Measurements from ENCODE around the gene MAB21L4.

MAB21L4 gene

DNA sequence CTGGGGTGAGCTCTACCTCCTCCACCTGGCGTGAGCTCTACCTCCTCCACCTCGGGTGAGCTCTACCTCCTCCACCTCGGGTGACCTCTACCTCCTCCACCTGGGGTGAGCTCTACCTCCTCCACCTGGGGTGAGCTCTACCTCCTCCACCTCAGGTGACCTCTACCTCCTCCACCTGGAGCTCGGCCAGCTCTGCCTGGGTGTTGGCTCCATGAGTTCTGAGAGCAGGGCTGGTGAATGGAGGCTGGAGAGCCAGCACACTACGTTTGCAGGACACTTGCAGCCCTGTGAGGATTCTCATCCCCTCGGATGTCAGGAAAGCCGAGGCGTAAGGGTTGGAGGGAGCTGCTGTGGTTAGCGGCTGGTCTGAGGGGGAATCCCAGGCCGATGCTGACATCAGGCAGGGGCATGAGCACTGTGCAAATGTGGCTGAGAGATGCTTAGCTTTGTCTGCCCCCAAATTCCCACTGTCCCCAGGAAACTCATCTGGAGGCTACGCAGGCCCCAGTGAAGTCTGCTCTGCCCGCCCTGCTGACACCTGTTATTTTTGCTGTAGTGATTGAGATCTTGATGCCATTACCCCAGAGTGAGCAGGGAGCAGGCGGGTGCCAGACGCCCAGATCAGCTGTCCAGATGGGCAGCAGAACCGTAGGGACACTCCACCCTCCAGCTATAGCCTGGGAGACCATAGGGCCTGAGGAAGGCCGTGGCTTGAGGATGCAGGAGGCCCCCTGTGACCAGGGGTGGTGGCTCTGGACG, 13.4 kb upstream of the MAB21L4 start:
- DNase-seq, result no peak

DNA sequence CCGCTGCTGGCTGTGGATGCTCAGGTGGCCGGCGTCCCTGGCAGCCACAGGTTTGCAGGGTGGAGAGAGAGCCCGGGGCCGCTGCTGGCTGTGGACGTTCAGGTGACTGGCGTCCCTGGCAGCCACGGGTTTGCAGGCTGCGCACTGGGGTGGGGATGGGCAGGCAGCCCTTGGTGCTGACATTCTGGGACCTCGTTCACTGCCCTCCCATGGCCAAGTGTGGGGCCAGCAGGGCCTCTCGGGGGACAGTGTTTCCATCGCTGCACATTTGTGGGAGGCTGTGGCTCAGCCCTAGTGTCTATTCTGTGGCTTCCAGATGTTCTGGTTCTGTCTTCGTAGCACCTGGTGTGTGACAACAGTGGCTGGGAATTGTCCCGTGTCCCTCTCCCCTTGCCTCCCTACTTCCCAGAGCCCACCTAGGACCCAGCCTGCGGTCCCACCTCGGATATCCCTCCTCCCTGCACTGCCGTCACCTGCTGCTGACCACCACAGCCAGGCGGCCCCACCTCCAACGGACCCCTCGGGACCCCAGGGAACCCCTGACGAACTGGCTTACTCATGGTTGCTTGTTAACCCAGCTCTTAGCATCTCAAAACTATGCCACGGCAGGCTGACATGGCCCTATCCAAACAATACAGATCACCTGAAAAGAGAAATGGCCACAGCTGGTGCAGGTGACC, 11.1 kb upstream of the MAB21L4 start:
- DNase-seq, result no peak

DNA sequence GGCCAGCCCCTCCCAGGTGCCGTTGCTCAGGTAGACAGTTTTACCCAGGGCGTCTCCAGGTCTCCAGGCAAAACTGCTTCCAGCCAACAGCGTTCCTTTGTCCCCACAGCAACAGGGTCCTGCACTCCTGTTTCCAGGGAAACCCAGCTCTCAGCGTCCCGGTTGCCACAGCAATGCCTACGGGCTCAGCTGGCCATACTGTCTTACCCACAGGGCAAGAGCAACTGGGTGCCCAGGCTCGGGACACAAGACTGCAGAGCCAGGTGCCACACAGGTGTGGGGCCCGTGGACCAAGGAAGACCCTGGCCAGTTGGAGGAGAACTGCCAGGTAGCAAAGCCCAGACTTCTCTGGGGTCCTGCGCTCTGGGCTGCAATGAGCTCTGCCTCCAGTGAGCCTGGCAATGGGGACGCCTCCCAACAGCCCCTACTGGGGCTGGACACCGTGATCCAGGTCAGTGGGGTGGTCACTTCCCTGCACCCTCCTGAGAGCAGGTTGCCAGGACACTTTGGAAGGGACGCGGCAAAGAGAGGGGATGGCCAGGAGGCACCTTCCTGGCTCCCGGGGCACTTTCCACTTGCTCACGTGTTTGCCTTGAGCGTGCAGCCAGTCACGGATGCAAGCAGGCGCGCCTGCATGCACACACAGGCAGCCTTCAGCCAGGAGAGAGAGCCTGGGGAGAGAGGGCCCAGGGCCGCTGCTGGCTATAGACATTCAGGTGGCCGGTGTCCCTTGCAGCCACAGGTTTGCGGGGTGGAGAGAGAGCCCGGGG, 10.4 kb upstream of the MAB21L4 start, which contains the start of gene CROCC2:
TSS of gene CROCC2 (plus strand) at position 196 of the 770 bp plus-strand sequence. CDS start at position 374, 178 bp downstream.
- no peak for DNase-seq

DNA sequence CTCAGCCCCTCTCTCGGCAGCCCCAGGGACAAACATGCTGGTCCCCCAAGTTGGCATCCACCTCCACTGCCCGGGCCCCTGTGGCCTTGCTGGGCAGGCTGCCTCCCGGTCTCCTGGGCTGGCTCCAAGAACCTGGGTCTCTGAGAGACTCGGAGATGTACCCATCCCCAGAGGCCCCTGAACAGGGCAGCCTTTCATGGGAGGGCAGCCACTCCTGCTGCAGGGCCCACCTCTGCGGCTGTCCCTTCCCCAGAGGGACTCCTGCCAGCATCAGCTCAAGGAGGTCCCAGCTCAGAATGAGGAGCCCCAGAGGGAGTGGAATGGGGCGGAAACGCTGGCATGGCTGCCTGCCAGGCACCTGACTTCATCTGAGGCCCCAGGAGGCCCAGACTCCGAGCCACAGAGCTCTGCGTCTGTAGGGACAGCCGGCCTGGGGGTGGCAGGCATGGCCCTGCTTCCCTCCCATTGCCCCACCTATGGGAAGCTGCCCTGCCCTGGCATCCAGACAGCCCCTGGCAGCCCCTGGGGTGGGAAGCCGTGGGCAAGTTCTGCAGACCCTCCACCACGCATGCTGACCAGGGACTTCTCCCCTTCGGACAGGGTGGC, 9.3 kb upstream of the MAB21L4 start:
- no peak for DNase-seq

DNA sequence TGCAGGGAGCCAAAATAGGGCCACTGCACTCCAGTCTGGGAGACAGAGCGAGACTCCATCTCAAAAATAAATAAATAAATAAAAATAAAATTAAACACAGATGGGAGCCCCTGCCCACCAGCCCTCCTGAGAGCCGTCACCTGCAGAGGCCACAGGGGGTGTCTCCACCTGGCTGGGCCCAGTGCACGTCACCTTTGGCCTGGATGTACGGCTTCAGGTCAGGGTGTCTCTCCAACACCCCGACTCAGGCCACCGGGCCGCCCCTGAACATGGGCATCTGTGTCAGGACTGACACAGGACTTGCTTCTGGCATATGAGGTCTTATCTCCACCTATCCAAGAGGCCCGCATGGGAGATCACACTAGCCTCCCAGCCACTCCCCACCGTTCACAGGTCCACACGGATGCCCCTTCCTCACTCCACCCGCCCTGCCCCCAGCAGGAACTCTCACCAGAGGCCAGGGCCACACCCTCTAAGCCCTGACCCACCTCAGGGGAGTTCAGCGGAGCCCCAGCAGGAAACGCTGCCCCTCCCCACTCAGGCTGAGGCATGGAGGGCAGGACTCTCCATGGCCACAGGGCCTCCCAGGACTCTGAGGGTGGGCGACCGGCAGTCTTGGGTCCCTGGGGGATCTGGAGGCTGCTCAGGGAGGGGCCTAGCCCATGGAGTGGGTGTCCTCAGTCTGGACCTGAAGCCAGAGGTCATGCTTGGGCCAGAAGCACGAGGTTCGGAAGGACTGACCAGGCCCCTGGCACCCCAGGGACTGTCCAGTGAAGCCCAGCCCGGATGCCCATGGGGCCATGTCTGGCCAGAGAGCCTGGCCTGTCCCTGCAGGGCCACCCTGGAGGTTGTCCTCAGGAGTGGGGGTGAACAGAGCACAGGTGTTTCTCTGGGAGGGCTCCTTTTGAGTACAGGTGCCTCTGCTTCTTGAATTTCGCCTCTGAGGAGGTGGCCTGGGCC, 8.5 kb upstream of the MAB21L4 start:
- DNase-seq, result no peak

GRCh38 chr2:240903191-240904060, 7.5 kb upstream of the MAB21L4 start:
- DNase-seq, result no peak

DNA sequence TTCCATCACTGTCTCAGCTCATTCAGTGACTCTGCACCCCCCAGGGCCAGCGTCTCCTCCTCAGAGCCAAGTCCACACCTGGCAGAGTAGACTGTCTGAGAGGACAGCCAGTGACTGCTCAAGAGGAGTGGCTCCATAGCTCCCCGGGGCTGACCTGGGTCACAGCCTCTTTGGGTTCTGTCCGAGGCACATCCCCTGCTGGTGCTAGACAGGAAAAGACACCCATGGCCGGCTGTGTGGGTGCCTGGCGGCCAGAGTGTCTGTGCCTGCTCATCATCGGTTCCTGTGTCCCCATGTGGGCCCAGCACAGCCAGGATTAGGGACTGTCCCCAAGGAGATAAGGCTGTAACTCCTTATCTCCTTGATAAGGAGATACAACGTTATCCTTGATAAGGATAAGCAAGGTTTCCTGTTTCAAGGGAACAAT, 6.7 kb upstream of the MAB21L4 start:
- DNase-seq, result no peak

GRCh38 chr2:240901986-240902614, 6.1 kb upstream of the MAB21L4 start:
- DNase-seq, result no peak

GRCh38 chr2:240900141-240900860, 4.3 kb upstream of the MAB21L4 start:
- DNase-seq, result no peak

DNA sequence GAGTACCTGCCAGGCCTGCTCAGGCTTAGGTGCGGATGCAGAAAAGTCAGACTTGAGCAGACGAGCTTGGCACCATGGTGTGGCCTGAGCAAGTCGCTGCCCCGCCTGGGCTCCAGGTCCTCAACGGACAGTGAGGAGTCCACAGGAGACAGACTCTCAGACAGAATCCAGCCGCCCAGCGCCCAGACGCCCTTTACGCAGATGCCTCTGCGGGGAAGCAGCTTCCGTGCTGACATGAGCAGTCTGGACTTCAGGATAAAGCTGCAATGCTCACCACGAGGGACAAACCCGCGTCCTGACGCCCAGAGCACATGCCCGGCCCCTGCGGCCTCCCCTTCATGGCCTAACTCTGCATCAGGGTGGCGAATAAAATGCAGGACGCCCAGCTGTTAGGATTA, 3.5 kb upstream of the MAB21L4 start:
- no peak for DNase-seq

DNA sequence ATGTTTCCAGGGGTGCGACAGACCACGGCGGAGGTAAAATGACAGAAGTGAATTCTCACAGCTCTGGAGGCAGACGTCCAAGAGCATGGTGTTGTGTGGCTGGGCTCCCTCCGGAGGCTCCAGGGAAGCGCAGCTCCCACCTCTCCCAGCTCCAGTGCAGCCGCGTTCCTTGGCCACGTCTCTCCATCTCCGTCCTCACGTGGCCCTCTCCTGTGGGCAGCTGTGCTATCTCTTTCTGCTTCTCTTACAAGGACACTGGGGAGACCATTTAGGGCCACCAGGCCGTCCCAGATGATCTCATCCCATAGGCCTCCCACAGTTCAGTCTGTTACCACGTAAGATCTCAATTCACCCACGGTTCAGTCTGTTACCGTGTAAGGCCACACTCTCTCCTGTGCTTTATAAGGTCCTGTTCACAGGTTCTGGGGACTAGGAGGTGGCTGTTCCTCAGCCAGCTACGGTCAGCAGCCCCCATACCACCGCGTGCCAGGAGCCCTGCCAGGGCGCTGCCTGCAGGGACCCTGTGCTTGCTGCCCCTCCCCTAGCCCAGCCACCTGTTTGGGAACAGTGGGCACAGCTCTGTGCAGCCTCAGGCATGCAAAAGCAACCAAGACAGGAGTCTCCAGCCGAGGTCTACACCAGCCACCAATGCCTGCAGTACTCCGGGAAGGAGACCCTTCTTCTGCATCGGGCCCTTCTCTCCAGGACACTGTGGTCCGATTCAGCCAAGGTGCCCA, 2.9 kb upstream of the MAB21L4 start:
- DNase-seq, result no peak

- no peak for DNase-seq
These were observed 2.3 kb upstream of the MAB21L4 start for GRCh38 chr2:240898108-240898730.

DNA sequence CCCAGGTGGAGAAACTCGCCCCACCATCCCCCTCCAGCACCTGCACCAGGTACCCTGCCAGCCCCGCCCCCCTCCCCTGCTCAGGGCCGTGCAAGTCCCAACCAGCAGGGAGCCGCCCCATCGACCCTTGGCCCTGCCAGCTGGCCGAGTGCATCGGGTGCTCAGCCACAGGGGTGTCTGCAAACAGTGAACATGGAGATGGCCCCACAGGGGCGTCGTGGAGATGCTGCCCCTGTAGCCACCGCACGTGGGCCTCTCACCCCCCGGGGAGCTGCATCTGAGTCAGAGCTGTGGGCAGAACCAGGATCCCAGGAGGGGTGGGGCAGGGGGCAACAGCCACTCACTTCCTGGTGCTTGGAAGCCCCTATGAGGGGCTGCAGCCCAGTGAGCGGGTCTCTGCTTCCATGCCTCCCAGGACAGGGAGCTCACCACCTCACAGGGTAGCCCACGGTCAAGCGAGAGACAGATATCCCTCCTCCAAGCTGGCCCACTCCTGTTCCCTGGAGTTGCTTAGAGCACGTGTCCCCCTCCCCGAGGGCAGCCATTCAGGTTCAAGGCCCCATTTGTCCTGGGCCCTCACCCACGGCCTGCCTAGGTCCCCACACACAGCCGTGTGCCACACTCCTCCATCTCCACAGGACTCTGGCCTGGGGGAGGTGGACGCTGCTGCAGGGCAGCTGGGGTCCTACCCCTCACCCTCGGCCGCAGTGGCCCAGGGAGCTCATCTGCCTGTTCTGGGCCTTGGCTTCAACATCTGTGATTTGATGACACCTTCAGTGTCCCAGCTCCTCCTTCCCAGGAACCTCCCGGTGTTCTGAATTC, 1.1 kb upstream of the MAB21L4 start:
- DNase-seq, result no peak

GRCh38 chr2:240896394-240896793, 438 bp upstream of the MAB21L4 start:
- no peak for DNase-seq

DNA sequence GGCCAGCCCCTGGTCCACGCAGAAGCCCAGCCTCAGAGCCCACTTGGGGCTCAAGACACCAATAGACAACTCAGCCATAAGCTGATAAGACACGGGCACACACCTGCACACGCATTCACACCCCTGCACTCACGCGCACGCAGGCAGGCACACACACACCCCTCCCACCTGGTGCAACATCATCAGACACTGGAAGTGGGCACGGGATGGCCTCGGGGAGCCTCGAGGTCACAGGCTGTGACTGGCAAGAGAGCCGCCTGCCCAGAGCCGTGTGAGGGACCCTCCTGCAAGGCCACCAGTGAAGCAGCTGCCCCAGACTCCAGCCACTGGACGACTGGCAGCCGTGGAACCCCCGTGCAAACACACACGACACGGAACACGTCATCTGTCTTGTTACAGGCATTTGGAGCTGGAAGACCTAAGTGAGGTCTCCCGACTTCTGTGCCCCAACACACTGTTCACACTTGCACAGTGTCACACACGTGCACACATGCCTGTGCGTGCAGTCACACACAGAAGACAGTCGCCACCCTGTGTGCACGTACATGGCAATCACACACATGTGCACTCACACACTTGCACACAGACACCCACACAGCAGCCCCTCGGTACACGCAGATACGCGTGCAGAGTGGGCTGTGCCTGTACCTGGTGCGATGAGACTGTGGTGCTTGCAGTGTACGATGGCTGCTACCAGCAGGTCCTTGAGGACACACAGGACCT, 959 bp downstream of the MAB21L4 start:
- DNase-seq, result no peak

DNA sequence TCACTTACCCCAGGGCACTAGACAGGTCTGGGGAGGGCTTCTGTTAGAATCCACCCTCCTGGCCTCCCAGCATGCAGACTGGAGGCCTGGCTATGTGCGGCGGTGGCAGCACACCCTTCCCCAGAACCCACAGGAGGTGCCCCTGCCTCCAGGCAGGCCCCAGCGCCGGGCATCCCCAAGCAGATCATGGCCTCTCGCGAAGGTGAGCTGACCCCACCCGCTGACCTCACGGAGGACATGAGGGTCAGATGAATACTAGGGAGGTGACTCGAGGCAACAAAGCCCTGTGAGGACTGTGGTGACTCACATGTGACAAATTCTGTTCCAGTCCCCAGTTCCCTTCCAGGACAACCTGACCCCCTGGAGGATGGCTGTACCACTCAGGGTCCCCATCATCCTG, 1.9 kb downstream of the MAB21L4 start:
- DNase-seq, result no peak

DNA sequence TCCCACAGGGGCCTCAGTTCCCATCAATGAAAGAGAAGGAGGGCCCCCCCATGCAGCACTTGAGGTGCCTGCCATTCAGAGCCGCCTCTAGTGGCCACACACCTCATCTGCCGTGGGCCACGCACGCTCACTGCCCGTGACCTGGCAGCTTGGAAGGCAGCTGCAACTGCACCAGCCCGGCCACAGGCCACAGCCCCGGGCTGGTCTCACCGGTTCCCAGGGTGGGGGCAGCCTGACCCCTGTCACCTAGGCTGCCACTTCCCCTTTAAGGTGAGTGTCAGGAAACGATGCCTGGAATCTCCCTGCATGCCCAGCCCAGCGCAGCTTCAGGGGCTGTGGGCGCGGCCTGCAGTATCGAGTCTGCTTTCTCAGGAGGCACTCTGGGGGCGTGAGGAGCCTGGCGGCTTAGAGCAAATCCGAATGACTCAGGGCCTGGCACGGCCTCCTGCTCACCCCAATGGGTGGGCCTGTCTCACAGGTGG, 2.6 kb downstream of the MAB21L4 start:
- DNase-seq, result no peak

All from NCI-H2029 treated with DMSO at 0.1 percent for 48 hours (cell line).